Stomach (tissue), 9 donors: ENCODE measurements around the gene PFDN4. TPM values are rescaled to one million over a fixed set of nuclear protein-coding genes. Genes with fewer than 3 reads are reported as not detected.

ENCODE experiments used
- DNase-seq, 2 donors: peaks; one replicate each; pipeline versions ENCODE4 v3.0.0 to v3.0.0-alpha.2; 2013 to 2019
- H3K27ac ChIP-seq, 5 donors: fragments of 200-600 bp in 4 of 5; sonication (generic) in 4 of 5; one replicate each; pipeline ENCODE4 v1.5.1; 2013 to 2019; ENCODE audit warnings: mild to moderate bottlenecking in 1 of 5, moderate library complexity in 1 of 5
- H3K27me3 ChIP-seq, 3 donors: fragments of 200-600 bp; sonication (generic); one replicate each; pipeline ENCODE4 v1.5.1; 2017 to 2019; ENCODE audit warnings: mixed run types in 1 of 3
- H3K36me3 ChIP-seq, 4 donors: fragments of 200-600 bp; sonication (generic); 1 replicate in 3 of 4; 2 replicates in 1 of 4; pipeline ENCODE4 v1.5.1; 2016 to 2019
- H3K4me1 ChIP-seq, 4 donors: fragments of 200-600 bp; sonication (generic); one replicate each; pipeline ENCODE4 v1.5.1; 2016 to 2019
- H3K4me3 ChIP-seq, 4 donors: fragments of 200-600 bp; sonication (generic) in 3 of 4; one replicate each; pipeline ENCODE4 v1.5.1; 2016 to 2019; ENCODE audit warnings: mild to moderate bottlenecking in 1 of 4
- H3K9me3 ChIP-seq, 4 donors: fragments of 200-600 bp; sonication (generic); one replicate each; pipeline ENCODE4 v1.5.1; 2016 to 2019
- CTCF ChIP-seq, 7 experiments: fragments of 450-650 bp in 4 of 7; fragments of 200-600 bp in 3 of 7; sonication (generic) in 3 of 7; IDR thresholded peaks; one replicate each; pipeline ENCODE4 v1.5.1; 2016 to 2019; ENCODE audit warnings: antibody characterized with exemption in 7 of 7, control low read depth in 2 of 7, mild to moderate bottlenecking in 1 of 7
- EP300 ChIP-seq: sonication (generic); formaldehyde crosslinking; IDR thresholded peaks from one replicate; pipeline ENCODE4 v1.6.1; 2017; ENCODE audit warnings: antibody characterized with exemption
- POLR2A ChIP-seq, 4 donors: fragments of 450-650 bp; IDR thresholded peaks; one replicate each; pipeline ENCODE4 v1.6.1; 2016; ENCODE audit warnings: antibody characterized with exemption in 4 of 4, control low read depth in 2 of 4, mild to moderate bottlenecking in 1 of 4, moderate library complexity in 1 of 4
- POLR2AphosphoS5 ChIP-seq, 3 donors: sonication (generic); formaldehyde crosslinking; IDR thresholded peaks; one replicate each; pipeline ENCODE4 v1.6.1; 2016; ENCODE audit warnings: antibody characterized with exemption in 3 of 3
- WGBS, 5 donors: extraction: QIAGEN DNeasy Blood & Tissue Kit in 3 of 5; methylation state at CpG; one replicate each; pipeline versions ENCODE4 v1.1.5 to v1.1.7; 2013 to 2018; 5-methylcytosine and 5-hydroxymethylcytosine counted together
- intact Hi-C: fragments of 100-400 bp; cut with DNase I; formaldehyde crosslinking; loops from one replicate; pipeline ENCODE4 v1.15.1; 2023; ENCODE audit warnings: low total_unique reads
- polyA plus RNA-seq, 3 donors: library from polyadenylated mRNA; stranded (reverse); fragments of 200-250 nt; gene quantifications; one replicate each; pipeline ENCODE4 v1.2.3, GENCODE V29; 2013
- total RNA-seq, 5 donors: library from RNA; depleted of rRNA; stranded (reverse); fragments of >200 nt; gene quantifications; one replicate each; pipeline versions ENCODE4 v1.1.0 to v1.2.3, GENCODE V29; 2014 to 2016
- donor health status: healthy with polysubstance abuse.
- donor health status: Bipolar disorder and iron deficiency.
- donor health status: healthy.

PFDN4 gene
- total and polyA plus RNA-seq, 8 donors, result 49.8 to 70.6 (median 63.1) TPM

GRCh38 chr20:54217762-54218161 lies 9.9 kb downstream of the PFDN4 start:
- no peak for DNase-seq
- Histone ChIP-seq H3K4me1 (peaks cover 0 to 16% (median 6%) of the 10 kb centered on the region in 4 donors), H3K4me3 (no peak overlapping the region), H3K27ac (no peak overlapping the region), H3K9me3 (no peaks in the 10 kb centered on the region), H3K27me3 (no peaks in the 10 kb centered on the region), H3K36me3 (peaks cover 0 to 34% (median 32%) of the 10 kb centered on the region in 4 donors)
- intact Hi-C loops, result no loop called here
- TF ChIP-seq EP300, result no peak
- TF ChIP-seq POLR2A (IDR thresholded peaks at IDR 0.05), result no peak
- 86 to 91% (median 87%) methylated on average over 7 of the region's 7 CpGs for WGBS, 5 donors

- Histone ChIP-seq H3K27me3 (no peaks in the 10 kb centered on the region), H3K9me3 (no peaks in the 10 kb centered on the region), H3K4me3 (no peak overlapping the region), H3K27ac (no peak overlapping the region), H3K4me1 (peaks cover 0 to 16% (median 5%) of the 10 kb centered on the region in 4 donors), H3K36me3 (peaks cover 0 to 34% (median 32%) of the 10 kb centered on the region in 4 donors)
- no peak for DNase-seq
- intact Hi-C loops, result no loop called here
- TF ChIP-seq CTCF (IDR thresholded peaks at IDR 0.05) (no peak), EP300 (no peak), POLR2AphosphoS5 (IDR thresholded peaks at IDR 0.05) (no peak), POLR2A (IDR thresholded peaks at IDR 0.05) (no peak)
Observed at GRCh38 chr20:54218470-54218869, 10.6 kb downstream of the PFDN4 start.

- peak in 4 of 7 experiments; percentile 5 to 41 (median 16) for TF ChIP-seq CTCF (IDR thresholded peaks at IDR 0.05)
- TF ChIP-seq POLR2A (IDR thresholded peaks at IDR 0.05), result no peak
- H3K4me1 ChIP-seq, result peaks cover 0 to 16% (median 5%) of the 10 kb centered on the region in 4 donors
- peaks cover 0 to 30% (median 27%) of the 10 kb centered on the region in 4 donors for H3K36me3 ChIP-seq
- intact Hi-C loops, result loop anchor here (10.0 kb wide), 1 partner anchor 425 kb away; no protein-coding TSS in a partner anchor
- no peaks in the 10 kb centered on the region for H3K27me3 ChIP-seq
- WGBS, 5 donors, result 75 to 83% (median 76%) methylated on average over 6 of the region's 6 CpGs
- no peak overlapping the region for H3K27ac ChIP-seq
- H3K4me3 ChIP-seq, result no peak overlapping the region
- DNase-seq, result peak in 1 of 2 donors; percentile 65
- H3K9me3 ChIP-seq, result no peaks in the 10 kb centered on the region
Observed at GRCh38 chr20:54219751-54220426, 12.0 kb downstream of the PFDN4 start.

GRCh38 chr20:54220722-54221121 lies 12.8 kb downstream of the PFDN4 start:
- intact Hi-C loops, result loop anchor here (10.0 kb wide), 1 partner anchor 424 kb away; no protein-coding TSS in a partner anchor
- H3K36me3 ChIP-seq, result peaks cover 0 to 22% (median 20%) of the 10 kb centered on the region in 4 donors
- peaks cover 0 to 16% (median 5%) of the 10 kb centered on the region in 4 donors for H3K4me1 ChIP-seq
- H3K27ac ChIP-seq, result no peak overlapping the region
- no peak overlapping the region for H3K4me3 ChIP-seq
- H3K9me3 ChIP-seq, result no peaks in the 10 kb centered on the region
- WGBS, 5 donors, result 92 to 97% (median 94%) methylated on average over 6 of the region's 6 CpGs
- no peak for DNase-seq
- no peak for TF ChIP-seq POLR2A (IDR thresholded peaks at IDR 0.05)
- no peak for TF ChIP-seq EP300
- no peak for TF ChIP-seq CTCF (IDR thresholded peaks at IDR 0.05)
- TF ChIP-seq POLR2AphosphoS5 (IDR thresholded peaks at IDR 0.05), result no peak
- no peaks in the 10 kb centered on the region for H3K27me3 ChIP-seq

- Histone ChIP-seq H3K9me3 (no peaks in the 10 kb centered on the region), H3K27ac (no peak overlapping the region), H3K36me3 (peaks cover 0 to 16% (median 14%) of the 10 kb centered on the region in 4 donors), H3K4me1 (peaks cover 0 to 16% (median 5%) of the 10 kb centered on the region in 4 donors), H3K27me3 (no peaks in the 10 kb centered on the region), H3K4me3 (no peak overlapping the region)
- intact Hi-C loops, result loop anchor here (10.0 kb wide), 1 partner anchor 423 kb away; no protein-coding TSS in a partner anchor
- no peak for TF ChIP-seq POLR2A (IDR thresholded peaks at IDR 0.05)
- no peak for TF ChIP-seq EP300
- no peak for TF ChIP-seq POLR2AphosphoS5 (IDR thresholded peaks at IDR 0.05)
- TF ChIP-seq CTCF (IDR thresholded peaks at IDR 0.05), result no peak
- WGBS, 5 donors, result 67 to 78% (median 72%) methylated on average over 4 of the region's 4 CpGs
- DNase-seq, result peak in 1 of 2 donors; percentile 46
Observed at GRCh38 chr20:54221353-54221752, 13.5 kb downstream of the PFDN4 start.
